H1 (cell line): ENCODE data around the gene ACO1. TPM values are rescaled to one million over a fixed set of nuclear protein-coding genes. Genes with fewer than 3 reads are reported as not detected.

Experiments used
- CTCF ChIA-PET: fragments of 300-600 bp; sonication (Branson Sonifier 250); formaldehyde crosslinking; loops from one replicate; lab custom pipeline; 2021; ENCODE audit not compliant: partially characterized antibody; lab: Charles Lee
- POLR2A ChIA-PET: fragments of 300-600 bp; sonication (Branson Sonifier 250); formaldehyde crosslinking; loops from one replicate; lab custom pipeline; 2021; ENCODE audit warnings: inconsistent platforms; ENCODE audit not compliant: partially characterized antibody; lab: Charles Lee
- DNase-seq, 2 experiments: peaks; one replicate each; pipeline versions ENCODE4 v3.0.0 to v3.0.0-alpha.2; 2010 to 2022; ENCODE audit warnings: low spot score in 2 of 2, low read depth in 1 of 2, mixed read lengths in 1 of 2
- FAIRE-seq: peaks from 2 replicates; lab custom pipeline; 2011; peaks lifted over from hg19 to GRCh38; lab: Jason Lieb, UNC
- H2AFZ ChIP-seq: 2 replicates; pipeline ENCODE4 v1.8.1; 2012; ENCODE audit warnings: low read length, inconsistent platforms
- H2AK5ac ChIP-seq: 2 replicates; pipeline ENCODE4 v1.6.1; 2013; ENCODE audit warnings: low read depth, low read length
- H2BK120ac ChIP-seq: replicated peaks from 2 replicates; pipeline ENCODE3; 2013; ENCODE audit warnings: low read depth, low read length, inconsistent platforms
- H2BK12ac ChIP-seq: 2 replicates; pipeline ENCODE4 v1.6.1; 2013; ENCODE audit warnings: low read depth, low read length
- H2BK15ac ChIP-seq: 2 replicates; pipeline ENCODE4 v1.6.1; 2013; ENCODE audit warnings: low read length
- H2BK20ac ChIP-seq: 2 replicates; pipeline ENCODE4 v1.6.1; 2013; ENCODE audit warnings: low read length
- H2BK5ac ChIP-seq: 2 replicates; pipeline ENCODE4 v1.6.1; 2013; ENCODE audit warnings: low read depth, low read length
- H3K14ac ChIP-seq: 2 replicates; pipeline ENCODE4 v1.6.1; 2013; ENCODE audit warnings: inconsistent platforms; ENCODE audit not compliant: insufficient read length
- H3K18ac ChIP-seq: 2 replicates; pipeline ENCODE4 v1.6.1; 2013; ENCODE audit warnings: low read length; ENCODE audit errors: extremely low read depth
- H3K23ac ChIP-seq: 2 replicates; pipeline ENCODE4 v1.6.1; 2013; ENCODE audit warnings: inconsistent platforms; ENCODE audit not compliant: insufficient read length
- H3K23me2 ChIP-seq: 2 replicates; pipeline ENCODE4 v1.6.1; 2013; ENCODE audit warnings: low read depth, low read length
- H3K27ac ChIP-seq: 2 replicates; pipeline ENCODE4 v1.6.1; 2011; ENCODE audit warnings: low read depth, low read length, inconsistent platforms
- H3K27me3 ChIP-seq, 4 experiments: replicated peaks in 1 of 4; 1 replicate in 1 of 4; 2 replicates in 3 of 4; pipeline versions ENCODE4 v1.6.1 to v1.8.1; 2011 to 2013; ENCODE audit warnings: low read length in 3 of 4, mild to moderate bottlenecking in 3 of 4, inconsistent platforms in 2 of 4, mixed read lengths in 2 of 4, moderate library complexity in 1 of 4; ENCODE audit not compliant: control insufficient read depth in 3 of 4, insufficient read depth in 3 of 4; ENCODE audit errors: extremely low read depth in 1 of 4
- H3K36me3 ChIP-seq, 4 experiments: 2 replicates each; pipeline versions ENCODE4 v1.6.1 to v1.8.1; 2011 to 2013; ENCODE audit warnings: mild to moderate bottlenecking in 4 of 4, low read length in 3 of 4, moderate library complexity in 2 of 4, control low read depth in 1 of 4, inconsistent platforms in 1 of 4; ENCODE audit not compliant: insufficient read depth in 4 of 4, control insufficient read depth in 2 of 4
- H3K4ac ChIP-seq: replicated peaks from 2 replicates; pipeline ENCODE3; 2013; ENCODE audit warnings: low read length, low read depth, mixed read lengths, inconsistent platforms; ENCODE audit not compliant: insufficient read length
- H3K4me1 ChIP-seq, 4 experiments: replicated peaks in 1 of 4; 1 replicate in 1 of 4; 2 replicates in 3 of 4; pipeline versions ENCODE4 v1.6.1 to v1.8.1; 2011 to 2013; ENCODE audit warnings: low read length in 3 of 4, inconsistent platforms in 2 of 4, mixed read lengths in 1 of 4; ENCODE audit not compliant: insufficient read depth in 4 of 4, control insufficient read depth in 3 of 4
- H3K4me2 ChIP-seq, 2 experiments: 2 replicates each; pipeline versions ENCODE4 v1.6.1 to v1.8.1; 2011 to 2013; ENCODE audit warnings: low read depth in 2 of 2, low read length in 2 of 2, control low read depth in 1 of 2, inconsistent platforms in 1 of 2, mild to moderate bottlenecking in 1 of 2; ENCODE audit not compliant: insufficient read depth in 1 of 2
- H3K4me3 ChIP-seq, 4 experiments: fragments of 200-600, 300-600 bp in 1 of 4; sonication (generic), shearing (Covaris generic), sonication (Bioruptor Twin) in 1 of 4; 2 replicates each; pipeline versions ENCODE4 v1.5.1 to v1.8.1; 2011 to 2016; ENCODE audit warnings: low read length in 4 of 4, low read depth in 3 of 4, control low read depth in 2 of 4, inconsistent platforms in 2 of 4, mild to moderate bottlenecking in 2 of 4, mixed read lengths in 1 of 4, moderate library complexity in 1 of 4; ENCODE audit not compliant: insufficient read depth in 2 of 4; ENCODE audit errors: extremely low read depth in 1 of 4
- H3K56ac ChIP-seq: replicated peaks from 2 replicates; pipeline ENCODE3; 2013; ENCODE audit warnings: low read depth, mild to moderate bottlenecking, mixed read lengths, low read length, inconsistent platforms; ENCODE audit not compliant: insufficient read length
- H3K79me1 ChIP-seq: 2 replicates; pipeline ENCODE4 v1.6.1; 2013; ENCODE audit warnings: low read depth, low read length, control low read depth
- H3K79me2 ChIP-seq, 2 experiments: 2 replicates each; pipeline versions ENCODE4 v1.6.1 to v1.8.1; 2012 to 2013; ENCODE audit warnings: low read length in 2 of 2, mild to moderate bottlenecking in 2 of 2, inconsistent platforms in 1 of 2; ENCODE audit not compliant: insufficient read depth in 2 of 2, control insufficient read depth in 1 of 2
- H3K9ac ChIP-seq, 4 experiments: replicated peaks in 1 of 4; 1 replicate in 1 of 4; 2 replicates in 3 of 4; pipeline versions ENCODE4 v1.6.1 to v1.8.1; 2011 to 2013; ENCODE audit warnings: low read depth in 3 of 4, low read length in 3 of 4, control low read depth in 2 of 4, mild to moderate bottlenecking in 2 of 4, moderate library complexity in 2 of 4, inconsistent platforms in 1 of 4; ENCODE audit errors: extremely low read depth in 1 of 4
- H3K9me3 ChIP-seq, 2 experiments: 2 replicates each; pipeline versions ENCODE4 v1.6.1 to v1.8.1; 2012 to 2013; ENCODE audit warnings: mild to moderate bottlenecking in 2 of 2, moderate library complexity in 2 of 2, control low read depth in 1 of 2, inconsistent platforms in 1 of 2, low read depth in 1 of 2, low read length in 1 of 2, mixed read lengths in 1 of 2; ENCODE audit not compliant: insufficient read depth in 2 of 2
- H4K20me1 ChIP-seq, 2 experiments: replicated peaks in 1 of 2; 2 replicates each; pipeline versions ENCODE3 to v1.8.1; 2011 to 2013; ENCODE audit warnings: inconsistent platforms in 2 of 2, low read length in 2 of 2, mild to moderate bottlenecking in 1 of 2; ENCODE audit not compliant: insufficient read depth in 2 of 2, control insufficient read depth in 1 of 2
- H4K5ac ChIP-seq: 2 replicates; pipeline ENCODE4 v1.6.1; 2013; ENCODE audit warnings: low read length, low read depth, mixed read lengths, inconsistent platforms; ENCODE audit not compliant: insufficient read length
- H4K8ac ChIP-seq: 2 replicates; pipeline ENCODE4 v1.8.0; 2013; ENCODE audit warnings: mild to moderate bottlenecking, moderate library complexity, low read length, inconsistent platforms; ENCODE audit not compliant: insufficient read depth; ENCODE audit errors: extremely low read depth
- H4K91ac ChIP-seq: replicated peaks from 2 replicates; pipeline ENCODE3; 2013; ENCODE audit warnings: low read length, mixed read lengths, inconsistent platforms; ENCODE audit not compliant: insufficient read length
- ASH2L ChIP-seq: fragments of 200-600, 300-600 bp; sonication (generic); IDR thresholded peaks from one replicate; pipeline ENCODE4 v1.7.1; 2017; ENCODE audit warnings: low read length
- BACH1 ChIP-seq: IDR thresholded peaks from 2 replicates; pipeline ENCODE4 v1.6.1; 2012; ENCODE audit warnings: low read length, improper control_type of control experiment
- CBX5 ChIP-seq: fragments of 300-800, 300-1000 bp; sonication (generic); IDR thresholded peaks from 2 replicates; pipeline ENCODE4 v1.7.1; 2016; ENCODE audit warnings: antibody characterized with exemption, low read length, low read depth
- CEBPB ChIP-seq: IDR thresholded peaks from 2 replicates; pipeline ENCODE4 v1.6.1; 2012; ENCODE audit warnings: low read depth, low read length
- CHD2 ChIP-seq: IDR thresholded peaks from 2 replicates; pipeline ENCODE4 v1.6.1; 2012; ENCODE audit warnings: low read length, improper control_type of control experiment
- HDAC2 ChIP-seq, 2 experiments: fragments of 300-600 bp in 1 of 2; sonication (generic) in 1 of 2; IDR thresholded peaks; 2 replicates each; pipeline ENCODE4 v1.6.1; 2011 to 2012; ENCODE audit warnings: low read depth in 2 of 2, low read length in 2 of 2, mild to moderate bottlenecking in 2 of 2, moderate library complexity in 2 of 2, borderline replicate concordance in 1 of 2, inconsistent platforms in 1 of 2
- JUN ChIP-seq: IDR thresholded peaks from 2 replicates; pipeline ENCODE4 v1.6.1; 2011; ENCODE audit warnings: low read depth, mild to moderate bottlenecking, improper control_type of control experiment, low read length
- KDM1A ChIP-seq: fragments of 200-600, 300-600 bp; sonication (generic); IDR thresholded peaks from 2 replicates; pipeline ENCODE4 v1.7.1; 2016; ENCODE audit warnings: mild to moderate bottlenecking, low read length, borderline replicate concordance
- KDM4A ChIP-seq: IDR thresholded peaks from one replicate; pipeline ENCODE4 v1.7.1; 2012; ENCODE audit warnings: low read depth, mild to moderate bottlenecking, moderate library complexity, low read length, inconsistent platforms; ENCODE audit not compliant: severe bottlenecking
- POU5F1 ChIP-seq: IDR thresholded peaks from 2 replicates; pipeline ENCODE4 v1.6.1; 2011; ENCODE audit warnings: low read depth, mild to moderate bottlenecking, low read length, moderate library complexity
- RBBP5 ChIP-seq: IDR thresholded peaks from 2 replicates; pipeline ENCODE4 v1.7.1; 2012; ENCODE audit warnings: low read depth, mild to moderate bottlenecking, inconsistent platforms, low read length, moderate library complexity, borderline replicate concordance
- SIRT6 ChIP-seq: IDR thresholded peaks from one replicate; pipeline ENCODE4 v1.7.1; 2012; ENCODE audit warnings: low read length, inconsistent platforms
- SRF ChIP-seq: IDR thresholded peaks from 2 replicates; pipeline ENCODE4 v1.6.1; 2011; ENCODE audit warnings: mild to moderate bottlenecking, low read depth, low read length, moderate library complexity
- TAF1 ChIP-seq: IDR thresholded peaks from 2 replicates; pipeline ENCODE4 v1.6.1; 2011; ENCODE audit warnings: mild to moderate bottlenecking, low read depth, low read length
- TAF7 ChIP-seq: optimal IDR thresholded peaks from 2 replicates; pipeline ENCODE3; 2011; ENCODE audit warnings: low read depth, mild to moderate bottlenecking, inconsistent platforms, low read length, moderate library complexity, borderline replicate concordance
- WGBS, 2 experiments: shearing (Covaris generic) in 1 of 2; methylation state at CpG; one replicate each; pipeline versions ENCODE4 v1.1.6 to v1.1.7; 2013 to 2015; ENCODE audit warnings: low lambda C conversion rate in 2 of 2, mixed read lengths in 2 of 2, inconsistent platforms in 1 of 2, low coverage in 1 of 2, missing lambda C conversion rate in 1 of 2; ENCODE audit not compliant: insufficient replicate concordance in 2 of 2, insufficient coverage in 1 of 2, insufficient read length in 1 of 2; ENCODE audit errors: extremely low coverage in 1 of 2, missing lambda C conversion rate in 1 of 2; 5-methylcytosine and 5-hydroxymethylcytosine counted together
- polyA plus RNA-seq, 7 experiments: library from polyadenylated mRNA; depleted of rRNA in 3 of 7; stranded (reverse) in 5 of 7; unstranded in 2 of 7; fragments of >200 nt in 5 of 7; fragments of 200-250 nt in 2 of 7; gene quantifications; 1 replicate in 5 of 7; 2 replicates in 1 of 7; 4 replicates in 1 of 7; pipeline versions ENCODE4 v1.2.1 to v1.2.3, GENCODE V29; 2011 to 2013; ENCODE audit warnings: missing spikeins in 2 of 7, mixed read lengths in 2 of 7
- total RNA-seq: library from RNA; stranded (reverse); fragmentation: NEBNext Ultra II Directional; extraction: Animal tissue kit (Norgen Biotek cat#: 25700); gene quantifications from 2 replicates; pipeline ENCODE4 v1.2.1, GENCODE V29; 2021

ACO1 gene
- total and polyA plus RNA-seq, 2 of the 8 experiments (the other 6 are each of a cell fraction or from before 2014, with no cell fraction given) = 39.3 to 49.8 TPM

GRCh38 chr9:32393911-32394310, 9.5 kb downstream of the ACO1 start:
- H4K20me1 ChIP-seq = no peaks in the 10 kb centered on the region
- H3K27ac ChIP-seq = 0 out of 2 replicates have a peak overlapping the region, but pooled peaks have one; percentile 14
- POLR2A ChIA-PET = interaction anchor here (0.7 kb wide), 1 partner anchor 68 kb away, joined by 3 read pairs; no protein-coding TSS in a partner anchor
- peaks cover 0 to 29% of the 10 kb centered on the region in 2 experiments; a peak in 2 of 4 replicates for H3K79me2 ChIP-seq
- H3K23me2 ChIP-seq = no peaks in the 10 kb centered on the region
- H2BK20ac ChIP-seq = no peak overlapping the region
- 0 out of 2 replicates have a peak overlapping the region, but pooled peaks have one; percentile 5 for H2BK5ac ChIP-seq
- no peak overlapping the region for H3K4me2 ChIP-seq
- no peak overlapping the region for H4K5ac ChIP-seq
- H2BK12ac ChIP-seq = peak overlapping the region; percentile 19; the same call in 1 of the 2 replicates
- H3K9ac ChIP-seq = no peak overlapping the region
- H3K27me3 ChIP-seq = no peaks in the 10 kb centered on the region
- H3K18ac ChIP-seq = no peak overlapping the region
- H3K23ac ChIP-seq = no peak overlapping the region
- DNase-seq (no peak), FAIRE-seq (no peak)
- WGBS, 2 experiments = 85% methylated on average over 2 of the region's 2 CpGs; no CpG with 5 or more reads in 1 of the 2 experiments
- no peak overlapping the region for H3K14ac ChIP-seq
- no peak overlapping the region for H3K56ac ChIP-seq
- H2BK120ac ChIP-seq = peak overlapping the region; percentile 36
- H4K91ac ChIP-seq = no peak overlapping the region
- peaks cover 3% of the 10 kb centered on the region; the same call in 1 of the 2 replicates for H3K79me1 ChIP-seq
- H3K4me3 ChIP-seq = no peak overlapping the region
- no peak overlapping the region for H2AFZ ChIP-seq
- H2AK5ac ChIP-seq = 0 out of 2 replicates have a peak overlapping the region, but pooled peaks have one; percentile 0
- CTCF ChIA-PET = interaction anchor here (1.2 to 9.0 kb wide), 4 partner anchors 15 to 184 kb away, joined by 3 to 76 read pairs (median 8); no protein-coding TSS in a partner anchor
- H3K9me3 ChIP-seq = no peaks in the 10 kb centered on the region
- H3K4ac ChIP-seq = no peak overlapping the region
- no peak overlapping the region for H4K8ac ChIP-seq
- H3K36me3 ChIP-seq = no peaks in the 10 kb centered on the region
- no peak overlapping the region for H2BK15ac ChIP-seq
- peaks cover 0 to 6% (median 3%) of the 10 kb centered on the region in 4 experiments; a peak in 4 of 7 replicates for H3K4me1 ChIP-seq
- no peak for TF ChIP-seq BACH1
- TF ChIP-seq TAF1 = no peak
- no peak for TF ChIP-seq CBX5
- no peak for TF ChIP-seq KDM1A
- TF ChIP-seq JUN = no peak
- TF ChIP-seq ASH2L = no peak
- TF ChIP-seq POU5F1 = no peak
- TF ChIP-seq CHD2 = no peak
- no peak for TF ChIP-seq CEBPB
- TF ChIP-seq KDM4A = no peak
- TF ChIP-seq RBBP5 = no peak
- no peak for TF ChIP-seq SIRT6
- no peak for TF ChIP-seq TAF7
- TF ChIP-seq HDAC2 (IDR thresholded peaks at IDR 0.05; ENCODE audit: borderline replicate concordance in 1 of 2, low read depth in 2 of 2, low read length in 2 of 2) = no peak
- no peak for TF ChIP-seq SRF
